H1 (cell line): Measurements from ENCODE around the gene CSH1. TPM values are rescaled to one million over a fixed set of nuclear protein-coding genes. Genes with fewer than 3 reads are reported as not detected.
"Not testable (repeated sequence)": the region's sequence is repeated elsewhere in the genome, so short reads cannot be mapped to it uniquely, and the experiment has no call there.

Experiments
- CTCF ChIA-PET: fragments of 300-600 bp; sonication (Branson Sonifier 250); formaldehyde crosslinking; loops from one replicate; lab custom pipeline; 2021; ENCODE audit not compliant: partially characterized antibody; lab: Charles Lee
- POLR2A ChIA-PET: fragments of 300-600 bp; sonication (Branson Sonifier 250); formaldehyde crosslinking; loops from one replicate; lab custom pipeline; 2021; ENCODE audit warnings: inconsistent platforms; ENCODE audit not compliant: partially characterized antibody; lab: Charles Lee
- DNase-seq, 2 experiments: peaks; one replicate each; pipeline versions ENCODE4 v3.0.0 to v3.0.0-alpha.2; 2010 to 2022; ENCODE audit warnings: low spot score in 2 of 2, low read depth in 1 of 2, mixed read lengths in 1 of 2
- FAIRE-seq: peaks from 2 replicates; lab custom pipeline; 2011; peaks lifted over from hg19 to GRCh38; lab: Jason Lieb, UNC
- H2AFZ ChIP-seq: 2 replicates; pipeline ENCODE4 v1.8.1; 2012; ENCODE audit warnings: low read length, inconsistent platforms
- H2AK5ac ChIP-seq: 2 replicates; pipeline ENCODE4 v1.6.1; 2013; ENCODE audit warnings: low read depth, low read length
- H2BK120ac ChIP-seq: replicated peaks from 2 replicates; pipeline ENCODE3; 2013; ENCODE audit warnings: low read depth, low read length, inconsistent platforms
- H2BK12ac ChIP-seq: 2 replicates; pipeline ENCODE4 v1.6.1; 2013; ENCODE audit warnings: low read depth, low read length
- H2BK15ac ChIP-seq: 2 replicates; pipeline ENCODE4 v1.6.1; 2013; ENCODE audit warnings: low read length
- H2BK20ac ChIP-seq: 2 replicates; pipeline ENCODE4 v1.6.1; 2013; ENCODE audit warnings: low read length
- H2BK5ac ChIP-seq: 2 replicates; pipeline ENCODE4 v1.6.1; 2013; ENCODE audit warnings: low read depth, low read length
- H3K14ac ChIP-seq: 2 replicates; pipeline ENCODE4 v1.6.1; 2013; ENCODE audit warnings: inconsistent platforms; ENCODE audit not compliant: insufficient read length
- H3K18ac ChIP-seq: 2 replicates; pipeline ENCODE4 v1.6.1; 2013; ENCODE audit warnings: low read length; ENCODE audit errors: extremely low read depth
- H3K23ac ChIP-seq: 2 replicates; pipeline ENCODE4 v1.6.1; 2013; ENCODE audit warnings: inconsistent platforms; ENCODE audit not compliant: insufficient read length
- H3K23me2 ChIP-seq: 2 replicates; pipeline ENCODE4 v1.6.1; 2013; ENCODE audit warnings: low read depth, low read length
- H3K27ac ChIP-seq: 2 replicates; pipeline ENCODE4 v1.6.1; 2011; ENCODE audit warnings: low read depth, low read length, inconsistent platforms
- H3K27me3 ChIP-seq, 4 experiments: replicated peaks in 1 of 4; 1 replicate in 1 of 4; 2 replicates in 3 of 4; pipeline versions ENCODE4 v1.6.1 to v1.8.1; 2011 to 2013; ENCODE audit warnings: low read length in 3 of 4, mild to moderate bottlenecking in 3 of 4, inconsistent platforms in 2 of 4, mixed read lengths in 2 of 4, moderate library complexity in 1 of 4; ENCODE audit not compliant: control insufficient read depth in 3 of 4, insufficient read depth in 3 of 4; ENCODE audit errors: extremely low read depth in 1 of 4
- H3K36me3 ChIP-seq, 4 experiments: 2 replicates each; pipeline versions ENCODE4 v1.6.1 to v1.8.1; 2011 to 2013; ENCODE audit warnings: mild to moderate bottlenecking in 4 of 4, low read length in 3 of 4, moderate library complexity in 2 of 4, control low read depth in 1 of 4, inconsistent platforms in 1 of 4; ENCODE audit not compliant: insufficient read depth in 4 of 4, control insufficient read depth in 2 of 4
- H3K4ac ChIP-seq: replicated peaks from 2 replicates; pipeline ENCODE3; 2013; ENCODE audit warnings: low read length, low read depth, mixed read lengths, inconsistent platforms; ENCODE audit not compliant: insufficient read length
- H3K4me1 ChIP-seq, 4 experiments: replicated peaks in 1 of 4; 1 replicate in 1 of 4; 2 replicates in 3 of 4; pipeline versions ENCODE4 v1.6.1 to v1.8.1; 2011 to 2013; ENCODE audit warnings: low read length in 3 of 4, inconsistent platforms in 2 of 4, mixed read lengths in 1 of 4; ENCODE audit not compliant: insufficient read depth in 4 of 4, control insufficient read depth in 3 of 4
- H3K4me2 ChIP-seq, 2 experiments: 2 replicates each; pipeline versions ENCODE4 v1.6.1 to v1.8.1; 2011 to 2013; ENCODE audit warnings: low read depth in 2 of 2, low read length in 2 of 2, control low read depth in 1 of 2, inconsistent platforms in 1 of 2, mild to moderate bottlenecking in 1 of 2; ENCODE audit not compliant: insufficient read depth in 1 of 2
- H3K4me3 ChIP-seq, 4 experiments: fragments of 200-600, 300-600 bp in 1 of 4; sonication (generic), shearing (Covaris generic), sonication (Bioruptor Twin) in 1 of 4; 2 replicates each; pipeline versions ENCODE4 v1.5.1 to v1.8.1; 2011 to 2016; ENCODE audit warnings: low read length in 4 of 4, low read depth in 3 of 4, control low read depth in 2 of 4, inconsistent platforms in 2 of 4, mild to moderate bottlenecking in 2 of 4, mixed read lengths in 1 of 4, moderate library complexity in 1 of 4; ENCODE audit not compliant: insufficient read depth in 2 of 4; ENCODE audit errors: extremely low read depth in 1 of 4
- H3K56ac ChIP-seq: replicated peaks from 2 replicates; pipeline ENCODE3; 2013; ENCODE audit warnings: low read depth, mild to moderate bottlenecking, mixed read lengths, low read length, inconsistent platforms; ENCODE audit not compliant: insufficient read length
- H3K79me1 ChIP-seq: 2 replicates; pipeline ENCODE4 v1.6.1; 2013; ENCODE audit warnings: low read depth, low read length, control low read depth
- H3K79me2 ChIP-seq, 2 experiments: 2 replicates each; pipeline versions ENCODE4 v1.6.1 to v1.8.1; 2012 to 2013; ENCODE audit warnings: low read length in 2 of 2, mild to moderate bottlenecking in 2 of 2, inconsistent platforms in 1 of 2; ENCODE audit not compliant: insufficient read depth in 2 of 2, control insufficient read depth in 1 of 2
- H3K9ac ChIP-seq, 4 experiments: replicated peaks in 1 of 4; 1 replicate in 1 of 4; 2 replicates in 3 of 4; pipeline versions ENCODE4 v1.6.1 to v1.8.1; 2011 to 2013; ENCODE audit warnings: low read depth in 3 of 4, low read length in 3 of 4, control low read depth in 2 of 4, mild to moderate bottlenecking in 2 of 4, moderate library complexity in 2 of 4, inconsistent platforms in 1 of 4; ENCODE audit errors: extremely low read depth in 1 of 4
- H3K9me3 ChIP-seq, 2 experiments: 2 replicates each; pipeline versions ENCODE4 v1.6.1 to v1.8.1; 2012 to 2013; ENCODE audit warnings: mild to moderate bottlenecking in 2 of 2, moderate library complexity in 2 of 2, control low read depth in 1 of 2, inconsistent platforms in 1 of 2, low read depth in 1 of 2, low read length in 1 of 2, mixed read lengths in 1 of 2; ENCODE audit not compliant: insufficient read depth in 2 of 2
- H4K20me1 ChIP-seq, 2 experiments: replicated peaks in 1 of 2; 2 replicates each; pipeline versions ENCODE3 to v1.8.1; 2011 to 2013; ENCODE audit warnings: inconsistent platforms in 2 of 2, low read length in 2 of 2, mild to moderate bottlenecking in 1 of 2; ENCODE audit not compliant: insufficient read depth in 2 of 2, control insufficient read depth in 1 of 2
- H4K5ac ChIP-seq: 2 replicates; pipeline ENCODE4 v1.6.1; 2013; ENCODE audit warnings: low read length, low read depth, mixed read lengths, inconsistent platforms; ENCODE audit not compliant: insufficient read length
- H4K8ac ChIP-seq: 2 replicates; pipeline ENCODE4 v1.8.0; 2013; ENCODE audit warnings: mild to moderate bottlenecking, moderate library complexity, low read length, inconsistent platforms; ENCODE audit not compliant: insufficient read depth; ENCODE audit errors: extremely low read depth
- H4K91ac ChIP-seq: replicated peaks from 2 replicates; pipeline ENCODE3; 2013; ENCODE audit warnings: low read length, mixed read lengths, inconsistent platforms; ENCODE audit not compliant: insufficient read length
- WGBS, 2 experiments: shearing (Covaris generic) in 1 of 2; methylation state at CpG; one replicate each; pipeline versions ENCODE4 v1.1.6 to v1.1.7; 2013 to 2015; ENCODE audit warnings: low lambda C conversion rate in 2 of 2, mixed read lengths in 2 of 2, inconsistent platforms in 1 of 2, low coverage in 1 of 2, missing lambda C conversion rate in 1 of 2; ENCODE audit not compliant: insufficient replicate concordance in 2 of 2, insufficient coverage in 1 of 2, insufficient read length in 1 of 2; ENCODE audit errors: extremely low coverage in 1 of 2, missing lambda C conversion rate in 1 of 2; 5-methylcytosine and 5-hydroxymethylcytosine counted together
- polyA plus RNA-seq, 7 experiments: library from polyadenylated mRNA; depleted of rRNA in 3 of 7; stranded (reverse) in 5 of 7; unstranded in 2 of 7; fragments of >200 nt in 5 of 7; fragments of 200-250 nt in 2 of 7; gene quantifications; 1 replicate in 5 of 7; 2 replicates in 1 of 7; 4 replicates in 1 of 7; pipeline versions ENCODE4 v1.2.1 to v1.2.3, GENCODE V29; 2011 to 2013; ENCODE audit warnings: missing spikeins in 2 of 7, mixed read lengths in 2 of 7
- total RNA-seq: library from RNA; stranded (reverse); fragmentation: NEBNext Ultra II Directional; extraction: Animal tissue kit (Norgen Biotek cat#: 25700); gene quantifications from 2 replicates; pipeline ENCODE4 v1.2.1, GENCODE V29; 2021

CSH1 gene
- total and polyA plus RNA-seq, 2 of the 8 experiments (the other 6 are each of a cell fraction or from before 2014, with no cell fraction given), result 0.12 TPM; not detected in 1

GRCh38 chr17:63894821-63895220 is 1.6 kb downstream of the CSH1 start:
- H3K79me2 ChIP-seq, H4K5ac ChIP-seq, H4K91ac ChIP-seq, H3K23ac ChIP-seq, H2BK12ac ChIP-seq, H3K9ac ChIP-seq, H3K23me2 ChIP-seq, CTCF ChIA-PET, H3K18ac ChIP-seq, H2AFZ ChIP-seq, H3K4ac ChIP-seq, H2BK120ac ChIP-seq, H3K27me3 ChIP-seq, H3K56ac ChIP-seq, H4K20me1 ChIP-seq, H3K9me3 ChIP-seq, H3K27ac ChIP-seq, H3K36me3 ChIP-seq, FAIRE-seq, H2AK5ac ChIP-seq, H2BK5ac ChIP-seq, H3K4me3 ChIP-seq, H4K8ac ChIP-seq, H2BK15ac ChIP-seq, POLR2A ChIA-PET, H3K79me1 ChIP-seq, H3K4me1 ChIP-seq, H3K4me2 ChIP-seq, H2BK20ac ChIP-seq, DNase-seq, H3K14ac ChIP-seq: not testable (repeated sequence)
- 86% methylated on average over 1 of the region's 10 CpGs; no CpG with 5 or more reads in 1 of the 2 experiments for WGBS, 2 experiments

- H2BK20ac ChIP-seq, H3K79me1 ChIP-seq, H2BK120ac ChIP-seq, H2BK15ac ChIP-seq, H3K27ac ChIP-seq, H4K20me1 ChIP-seq, H3K9me3 ChIP-seq, H2BK5ac ChIP-seq, H3K23me2 ChIP-seq, H2AFZ ChIP-seq, H3K27me3 ChIP-seq, H3K4me2 ChIP-seq, H3K56ac ChIP-seq, H4K5ac ChIP-seq, H4K8ac ChIP-seq, FAIRE-seq, H2AK5ac ChIP-seq, H3K4me3 ChIP-seq, H3K14ac ChIP-seq, POLR2A ChIA-PET, H3K4ac ChIP-seq, H3K9ac ChIP-seq, H3K4me1 ChIP-seq, H3K23ac ChIP-seq, H4K91ac ChIP-seq, H3K79me2 ChIP-seq, DNase-seq, H2BK12ac ChIP-seq, H3K18ac ChIP-seq, H3K36me3 ChIP-seq: not testable (repeated sequence)
- CTCF ChIA-PET, result interaction anchor here (1.0 to 7.2 kb wide), 2 partner anchors 10 to 12 kb away, joined by 3 to 87 read pairs; no protein-coding TSS in a partner anchor
- 92% methylated on average over 1 of the region's 3 CpGs; no CpG with 5 or more reads in 1 of the 2 experiments for WGBS, 2 experiments
Observed at GRCh38 chr17:63894021-63894420, 2.4 kb downstream of the CSH1 start.
